ENCODE measurements around the gene ABCC3.

DNA sequence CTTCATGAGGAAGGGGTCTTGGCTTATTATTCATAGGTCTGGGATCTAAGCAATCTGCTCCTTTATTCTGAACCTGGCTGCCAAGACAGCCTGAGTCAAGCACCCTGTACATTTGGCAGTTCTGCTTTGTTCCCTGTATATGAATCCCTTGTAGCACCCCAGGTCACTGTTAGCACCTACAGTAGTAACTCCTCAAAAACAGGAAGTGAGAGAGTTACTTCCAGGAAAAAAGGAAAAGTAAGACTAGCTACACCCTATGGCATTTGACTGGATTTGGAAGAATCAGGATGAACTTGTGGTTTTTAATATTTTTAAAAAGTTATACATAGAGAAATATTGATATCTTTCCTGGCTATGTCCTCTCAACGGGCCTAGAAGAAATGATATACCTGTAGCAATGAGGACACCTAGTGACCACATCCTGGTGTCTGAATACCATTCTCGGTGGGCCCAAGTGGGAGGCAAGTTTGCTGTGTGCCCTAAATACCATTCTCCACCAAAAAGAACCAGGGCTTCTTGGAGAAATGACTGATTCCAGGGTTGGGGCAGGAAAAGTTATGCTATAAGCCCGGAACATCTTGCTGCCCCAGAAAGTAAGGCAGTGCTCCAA, 63.1 kb downstream of the ABCC3 start:
- TF ChIP-seq CTCF (IDR thresholded peaks at IDR 0.05): peak in 4 of 5 experiments; percentile 14 to 41 (median 24)
- TF ChIP-seq EP300 (IDR thresholded peaks at IDR 0.05; ENCODE audit: low read depth): no peak
- TF ChIP-seq POLR2A (IDR thresholded peaks at IDR 0.05): no peak
